Measurements from ENCODE around the gene ESYT2. TPM values are rescaled to one million over a fixed set of nuclear protein-coding genes. Genes with fewer than 3 reads are reported as not detected.

The ESYT2 gene
- polyA plus RNA-seq, 1 donor (not counting 4 experiments of a cell fraction or from before 2014, with no cell fraction given) = 45.9 TPM

DNA sequence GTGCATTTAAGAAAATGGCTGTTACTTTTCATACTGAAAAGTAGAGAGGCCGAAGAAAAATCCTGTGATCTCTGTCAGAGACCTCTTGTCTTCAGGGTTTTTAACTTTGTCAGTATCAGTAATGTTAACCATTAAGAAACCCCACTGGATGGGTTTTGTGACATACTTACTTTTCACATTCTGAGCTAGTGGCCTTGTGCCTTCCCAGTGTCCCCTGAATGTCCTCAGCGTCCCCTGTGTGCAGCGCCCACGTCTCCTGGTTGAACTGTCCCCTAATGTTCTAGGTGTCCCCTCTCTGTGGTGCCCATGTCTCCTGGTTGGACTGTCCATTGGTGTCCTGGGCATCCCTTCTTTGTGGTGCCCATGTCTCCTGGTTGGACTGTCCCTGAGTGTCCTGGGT, 36.7 kb upstream of the ESYT2 start:
- Histone ChIP-seq H3K4me1 (ENCODE audit: control insufficient read depth, extremely low read depth, insufficient read depth, low read length) (peaks cover 6% of the 10 kb centered on the region), H3K79me2 (ENCODE audit: control insufficient read depth, insufficient read depth, low read length) (peaks cover 38% of the 10 kb centered on the region), H3K9me3 (ENCODE audit: control insufficient read depth, low read depth, low read length) (no peaks in the 10 kb centered on the region), H2AFZ (ENCODE audit: control insufficient read depth, low read length) (no peak overlapping the region), H3K27me3 (ENCODE audit: control insufficient read depth, extremely low read depth, insufficient read depth, low read length) (no peaks in the 10 kb centered on the region), H3K4me2 (ENCODE audit: control insufficient read depth, extremely low read depth, insufficient read depth, low read depth, low read length) (no peak overlapping the region), H3K36me3 (ENCODE audit: control insufficient read depth in 2 of 2, extremely low read depth in 1 of 2, insufficient read depth in 2 of 2, low read length in 2 of 2) (peaks cover 0 to 3% of the 10 kb centered on the region in 2 experiments), H3K9ac (ENCODE audit: control insufficient read depth, extremely low read depth, insufficient read depth, low read length) (no peak overlapping the region), H3K4me3 (ENCODE audit: control insufficient read depth in 2 of 3, extremely low read depth in 1 of 3, insufficient read depth in 2 of 3, low read depth in 1 of 3, low read length in 3 of 3) (no peak overlapping the region), H3K27ac (ENCODE audit: control insufficient read depth, insufficient read depth, low read length) (no peak overlapping the region), H3K9me1 (ENCODE audit: control insufficient read depth, extremely low read depth, insufficient read depth, low read length) (no peaks in the 10 kb centered on the region), H4K20me1 (ENCODE audit: control insufficient read depth, extremely low read depth, insufficient read depth, low read length) (no peaks in the 10 kb centered on the region)
- TF ChIP-seq EZH2 (IDR thresholded peaks at IDR 0.05; ENCODE audit: low read length) = no peak
- DNase-seq (ENCODE audit: low read depth, low spot score) = no peak
- dilution Hi-C loops (cut with MboI; ENCODE audit: extremely low pct_ligation_motif_present, low sequenced_read_pairs) = no loop called here
- FAIRE-seq = no peak

DNA sequence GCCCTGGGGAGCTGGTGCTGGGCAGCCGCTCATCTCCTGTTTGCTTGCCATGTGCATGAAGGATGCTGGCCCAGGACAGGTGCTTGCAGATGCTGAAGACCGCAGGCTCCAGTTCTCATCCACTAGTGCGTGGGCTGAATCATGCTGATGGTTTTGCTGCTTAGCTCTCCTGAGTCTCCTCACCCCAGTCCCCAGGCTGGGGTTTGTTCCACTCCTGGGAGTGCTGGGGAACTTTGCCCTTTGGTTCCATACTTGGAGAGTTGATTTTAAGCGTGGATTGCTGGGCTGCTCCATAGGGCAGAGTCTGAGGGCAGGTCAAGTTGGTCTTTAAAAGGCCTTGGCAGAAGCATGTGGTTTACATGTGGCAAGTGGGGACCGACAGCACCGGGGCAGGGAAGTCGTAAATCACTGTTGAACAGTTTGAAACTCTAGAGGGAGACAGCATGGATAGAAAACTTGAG, 36.2 kb upstream of the ESYT2 start:
- H3K79me2 ChIP-seq (ENCODE audit: control insufficient read depth, insufficient read depth, low read length) = peaks cover 41% of the 10 kb centered on the region
- no peaks in the 10 kb centered on the region for H3K27me3 ChIP-seq (ENCODE audit: control insufficient read depth, extremely low read depth, insufficient read depth, low read length)
- TF ChIP-seq EZH2 (IDR thresholded peaks at IDR 0.05; ENCODE audit: low read length) = no peak
- TF ChIP-seq CTCF (optimal IDR thresholded peaks at IDR 0.05 in 1 of 3, IDR thresholded peaks at IDR 0.05 in 1 of 3, conservative IDR thresholded peaks at IDR 0.05 in 1 of 3; ENCODE audit: extremely low read depth in 1 of 3, insufficient read depth in 2 of 3, low read length in 3 of 3) = no peak
- H3K4me1 ChIP-seq (ENCODE audit: control insufficient read depth, extremely low read depth, insufficient read depth, low read length) = peaks cover 6% of the 10 kb centered on the region
- H3K9me3 ChIP-seq (ENCODE audit: control insufficient read depth, low read depth, low read length) = no peaks in the 10 kb centered on the region
- no peak overlapping the region for H2AFZ ChIP-seq (ENCODE audit: control insufficient read depth, low read length)
- dilution Hi-C loops (cut with MboI; ENCODE audit: extremely low pct_ligation_motif_present, low sequenced_read_pairs) = no loop called here
- no peak for DNase-seq (ENCODE audit: low read depth, low spot score)
- no peak overlapping the region for H3K4me2 ChIP-seq (ENCODE audit: control insufficient read depth, extremely low read depth, insufficient read depth, low read depth, low read length)
- no peak for FAIRE-seq
- H3K9ac ChIP-seq (ENCODE audit: control insufficient read depth, extremely low read depth, insufficient read depth, low read length) = no peak overlapping the region
- no peak overlapping the region for H3K4me3 ChIP-seq (ENCODE audit: control insufficient read depth in 2 of 3, extremely low read depth in 1 of 3, insufficient read depth in 2 of 3, low read depth in 1 of 3, low read length in 3 of 3)
- no peak overlapping the region for H3K27ac ChIP-seq (ENCODE audit: control insufficient read depth, insufficient read depth, low read length)
- H4K20me1 ChIP-seq (ENCODE audit: control insufficient read depth, extremely low read depth, insufficient read depth, low read length) = no peaks in the 10 kb centered on the region
- H3K9me1 ChIP-seq (ENCODE audit: control insufficient read depth, extremely low read depth, insufficient read depth, low read length) = no peaks in the 10 kb centered on the region
- peaks cover 0 to 3% of the 10 kb centered on the region in 2 experiments for H3K36me3 ChIP-seq (ENCODE audit: control insufficient read depth in 2 of 2, extremely low read depth in 1 of 2, insufficient read depth in 2 of 2, low read length in 2 of 2)

GRCh38 chr7:158864833-158865232, 35.5 kb upstream of the ESYT2 start:
- TF ChIP-seq EZH2 (IDR thresholded peaks at IDR 0.05; ENCODE audit: low read length) = no peak
- TF ChIP-seq CTCF (optimal IDR thresholded peaks at IDR 0.05 in 1 of 3, IDR thresholded peaks at IDR 0.05 in 1 of 3, conservative IDR thresholded peaks at IDR 0.05 in 1 of 3; ENCODE audit: extremely low read depth in 1 of 3, insufficient read depth in 2 of 3, low read length in 3 of 3) = no peak
- H3K9me1 ChIP-seq (ENCODE audit: control insufficient read depth, extremely low read depth, insufficient read depth, low read length) = no peaks in the 10 kb centered on the region
- peaks cover 41% of the 10 kb centered on the region for H3K79me2 ChIP-seq (ENCODE audit: control insufficient read depth, insufficient read depth, low read length)
- H3K4me1 ChIP-seq (ENCODE audit: control insufficient read depth, extremely low read depth, insufficient read depth, low read length) = peaks cover 6% of the 10 kb centered on the region
- DNase-seq (ENCODE audit: low read depth, low spot score) (no peak), FAIRE-seq (no peak)
- H3K9me3 ChIP-seq (ENCODE audit: control insufficient read depth, low read depth, low read length) = no peaks in the 10 kb centered on the region
- H3K27me3 ChIP-seq (ENCODE audit: control insufficient read depth, extremely low read depth, insufficient read depth, low read length) = no peaks in the 10 kb centered on the region
- H4K20me1 ChIP-seq (ENCODE audit: control insufficient read depth, extremely low read depth, insufficient read depth, low read length) = no peaks in the 10 kb centered on the region
- H3K27ac ChIP-seq (ENCODE audit: control insufficient read depth, insufficient read depth, low read length) = no peak overlapping the region
- H2AFZ ChIP-seq (ENCODE audit: control insufficient read depth, low read length) = no peak overlapping the region
- peaks cover 0 to 2% of the 10 kb centered on the region in 2 experiments for H3K36me3 ChIP-seq (ENCODE audit: control insufficient read depth in 2 of 2, extremely low read depth in 1 of 2, insufficient read depth in 2 of 2, low read length in 2 of 2)
- no peak overlapping the region for H3K4me3 ChIP-seq (ENCODE audit: control insufficient read depth in 2 of 3, extremely low read depth in 1 of 3, insufficient read depth in 2 of 3, low read depth in 1 of 3, low read length in 3 of 3)
- H3K4me2 ChIP-seq (ENCODE audit: control insufficient read depth, extremely low read depth, insufficient read depth, low read depth, low read length) = no peak overlapping the region
- dilution Hi-C loops (cut with MboI; ENCODE audit: extremely low pct_ligation_motif_present, low sequenced_read_pairs) = no loop called here
- H3K9ac ChIP-seq (ENCODE audit: control insufficient read depth, extremely low read depth, insufficient read depth, low read length) = no peak overlapping the region
